Measurements from ENCODE around the gene CRAT.

DNA sequence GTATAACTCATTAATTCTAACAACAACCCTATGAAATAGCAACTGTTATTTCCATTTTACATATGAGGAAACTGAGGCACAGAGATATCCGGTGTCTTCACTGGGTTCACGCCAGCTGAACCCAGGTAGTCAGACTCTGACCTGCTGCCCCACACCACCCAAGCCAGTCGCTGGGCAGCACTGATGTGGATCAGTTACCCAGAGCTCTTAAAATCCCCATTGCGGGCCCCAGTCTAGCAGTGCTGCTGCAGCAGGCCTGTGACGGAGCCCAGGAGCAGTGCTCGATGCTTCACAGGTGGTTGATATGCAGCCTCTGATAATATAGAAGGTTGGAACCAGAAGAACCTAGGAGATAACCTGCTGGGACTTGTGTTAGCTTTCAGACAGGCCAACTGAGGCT, 24.9 kb upstream of the CRAT start:
- TF ChIP-seq, protein P1, sequence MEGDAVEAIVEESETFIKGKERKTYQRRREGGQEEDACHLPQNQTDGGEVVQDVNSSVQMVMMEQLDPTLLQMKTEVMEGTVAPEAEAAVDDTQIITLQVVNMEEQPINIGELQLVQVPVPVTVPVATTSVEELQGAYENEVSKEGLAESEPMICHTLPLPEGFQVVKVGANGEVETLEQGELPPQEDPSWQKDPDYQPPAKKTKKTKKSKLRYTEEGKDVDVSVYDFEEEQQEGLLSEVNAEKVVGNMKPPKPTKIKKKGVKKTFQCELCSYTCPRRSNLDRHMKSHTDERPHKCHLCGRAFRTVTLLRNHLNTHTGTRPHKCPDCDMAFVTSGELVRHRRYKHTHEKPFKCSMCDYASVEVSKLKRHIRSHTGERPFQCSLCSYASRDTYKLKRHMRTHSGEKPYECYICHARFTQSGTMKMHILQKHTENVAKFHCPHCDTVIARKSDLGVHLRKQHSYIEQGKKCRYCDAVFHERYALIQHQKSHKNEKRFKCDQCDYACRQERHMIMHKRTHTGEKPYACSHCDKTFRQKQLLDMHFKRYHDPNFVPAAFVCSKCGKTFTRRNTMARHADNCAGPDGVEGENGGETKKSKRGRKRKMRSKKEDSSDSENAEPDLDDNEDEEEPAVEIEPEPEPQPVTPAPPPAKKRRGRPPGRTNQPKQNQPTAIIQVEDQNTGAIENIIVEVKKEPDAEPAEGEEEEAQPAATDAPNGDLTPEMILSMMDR (IDR thresholded peaks at IDR 0.05), result no peak
- no peak for TF ChIP-seq POLR2A (IDR thresholded peaks at IDR 0.05)

All from uterus (tissue), 2 donors.